GM21367 (cell line): Measurements from ENCODE around the gene KRT82.
A peak's percentile ranks its signal among the peaks of the same experiment; 100 is the strongest.

Experiments
- ATAC-seq: cut with Tn5 transposase; IDR thresholded peaks from one replicate; pipeline ENCODE4 v1.9.1; 2021; ENCODE audit not compliant: unreplicated experiment

Gene KRT82

GRCh38 chr12:52363111-52363679 is 42.9 kb downstream of the KRT82 start:
- ATAC-seq, result no peak

- ATAC-seq, result no peak
These were observed 43.9 kb downstream of the KRT82 start for GRCh38 chr12:52362118-52362726.

- no peak for ATAC-seq
These were observed 44.6 kb downstream of the KRT82 start for GRCh38 chr12:52361553-52361952.

- no peak for ATAC-seq
These were observed 45.4 kb downstream of the KRT82 start for GRCh38 chr12:52360663-52361271.

GRCh38 chr12:52360106-52360662 is 46.0 kb downstream of the KRT82 start:
- no peak for ATAC-seq

- ATAC-seq, result no peak
These were observed 46.5 kb downstream of the KRT82 start for GRCh38 chr12:52359621-52360061.

- ATAC-seq, result peak; percentile 95
These were observed 47.4 kb downstream of the KRT82 start for GRCh38 chr12:52358575-52359350.

- no peak for ATAC-seq
These were observed 49.2 kb downstream of the KRT82 start for GRCh38 chr12:52356762-52357580.

GRCh38 chr12:52356031-52356761 is 49.9 kb downstream of the KRT82 start:
- ATAC-seq, result no peak

- ATAC-seq, result no peak
These were observed 51.0 kb downstream of the KRT82 start for GRCh38 chr12:52355176-52355575.

GRCh38 chr12:52354200-52354599 is 51.9 kb downstream of the KRT82 start:
- no peak for ATAC-seq

GRCh38 chr12:52353766-52354165 is 52.4 kb downstream of the KRT82 start:
- ATAC-seq, result no peak

GRCh38 chr12:52352951-52353350 is 53.2 kb downstream of the KRT82 start:
- no peak for ATAC-seq

- no peak for ATAC-seq
These were observed 54.7 kb downstream of the KRT82 start for GRCh38 chr12:52351196-52352059.

- no peak for ATAC-seq
These were observed 55.3 kb downstream of the KRT82 start for GRCh38 chr12:52350786-52351185.

GRCh38 chr12:52350021-52350620 is 56.0 kb downstream of the KRT82 start:
- no peak for ATAC-seq

- no peak for ATAC-seq
These were observed 56.9 kb downstream of the KRT82 start for GRCh38 chr12:52349196-52349595.
